Globus pallidus (tissue), 1 donor: ENCODE measurements around the gene KLHL36.
"Not testable (repeated sequence)": the region's sequence is repeated elsewhere in the genome, so short reads cannot be mapped to it uniquely, and the experiment has no call there.

ENCODE experiments used
- DNase-seq: peaks from one replicate; pipeline ENCODE4 v3.0.0-alpha.2; 2015; ENCODE audit warnings: low spot score

KLHL36 gene

DNA sequence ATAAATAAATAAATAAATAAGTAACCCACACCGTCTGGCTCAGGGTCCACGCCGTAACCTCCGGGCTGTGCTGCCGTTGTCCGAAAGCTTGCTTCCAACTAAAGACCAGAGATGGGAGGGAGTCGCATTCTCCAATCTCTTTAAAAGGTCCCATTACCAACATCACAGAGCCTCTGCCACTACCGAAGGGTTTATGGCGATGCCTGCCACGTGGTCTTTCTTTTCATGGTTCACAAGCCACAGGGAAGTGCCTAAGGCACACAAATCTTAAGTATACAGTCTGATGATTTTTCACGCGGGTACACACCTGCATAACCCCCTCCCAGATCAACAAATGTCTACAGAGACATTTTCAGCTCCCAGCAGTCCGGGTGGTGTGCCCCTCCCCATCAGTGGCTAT is 31.8 kb upstream of the KLHL36 start:
- DNase-seq = no peak

DNA sequence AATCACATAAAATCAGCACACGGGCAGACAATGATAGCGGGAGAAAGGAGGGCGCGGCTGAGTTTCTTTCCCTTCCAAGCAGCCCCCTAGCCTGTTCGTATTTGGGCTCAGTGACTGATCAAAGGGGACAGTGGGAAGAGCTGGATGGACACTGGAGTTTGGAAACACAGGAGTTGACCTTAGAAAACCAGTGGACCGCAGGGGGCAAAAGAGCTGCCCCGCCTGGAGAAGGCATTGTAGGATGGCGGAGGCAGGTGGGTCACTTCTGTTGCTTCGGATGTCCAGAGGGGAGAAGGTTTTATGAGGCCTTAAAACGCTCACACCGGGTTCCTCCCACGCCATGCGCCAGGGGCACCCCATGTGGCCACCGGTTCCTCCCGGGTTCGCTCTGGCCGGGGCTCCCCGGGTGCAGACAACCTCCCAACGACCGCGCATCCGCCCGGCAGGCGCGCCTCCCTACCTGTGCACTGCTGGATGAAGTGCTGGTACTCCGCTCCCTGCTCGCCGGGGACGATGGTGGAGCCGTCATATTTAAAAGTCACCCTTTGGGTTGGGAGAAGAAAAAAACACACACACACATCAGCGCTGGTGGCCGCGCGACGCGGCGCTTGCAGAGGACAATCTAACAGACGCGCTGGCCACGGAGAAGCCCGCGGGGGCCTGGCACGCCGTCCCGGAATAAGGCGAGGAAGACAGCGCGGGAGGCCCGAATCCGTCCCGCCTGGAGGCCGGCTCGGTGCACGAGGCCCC is 31.1 kb upstream of the KLHL36 start:
- DNase-seq = no peak

DNA sequence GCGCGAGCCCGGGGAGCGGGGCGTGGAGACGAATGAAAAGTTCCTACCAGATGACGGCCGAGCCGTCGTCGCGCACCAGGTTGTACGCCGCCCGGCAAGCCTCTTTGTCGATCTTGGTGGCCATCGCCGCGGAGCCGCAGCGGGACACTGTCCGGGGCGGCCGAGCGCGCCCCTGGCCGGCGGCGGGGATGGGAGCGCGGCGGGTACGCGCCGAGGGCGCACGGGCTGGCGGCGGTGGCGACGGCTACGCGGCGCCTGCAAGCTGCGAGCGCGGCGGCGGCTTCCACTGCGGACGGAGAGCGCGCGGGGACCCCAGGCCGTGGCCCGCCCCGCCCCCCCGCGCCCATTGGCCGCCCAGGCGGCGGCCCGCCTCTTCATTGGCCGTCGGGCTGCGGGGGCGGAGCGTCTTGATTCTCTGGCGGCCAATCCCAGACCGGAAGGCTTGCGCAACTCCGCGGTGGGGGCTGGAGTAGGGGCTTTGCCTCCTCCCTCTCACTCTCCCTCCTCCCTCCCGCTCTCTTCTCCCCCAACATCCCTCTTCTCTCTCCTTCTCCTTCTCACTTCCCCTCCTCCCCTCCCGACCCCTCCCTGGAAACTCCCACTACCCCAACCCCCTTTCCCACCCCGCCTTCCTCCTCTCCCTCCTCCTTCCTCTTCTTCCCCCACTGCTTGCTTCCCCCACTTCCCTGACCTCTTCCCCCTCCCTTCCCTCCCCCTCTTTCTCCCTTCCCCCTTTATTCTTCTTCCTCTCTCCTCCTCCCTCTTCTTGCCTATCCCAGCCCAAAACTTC is 30.3 kb upstream of the KLHL36 start, which contains the start of gene COTL1:
TSS of gene COTL1 (minus strand) at position 288 of the 790 bp plus-strand sequence. CDS start at position 124, 164 bp downstream.
- peak; percentile 94 for DNase-seq

DNA sequence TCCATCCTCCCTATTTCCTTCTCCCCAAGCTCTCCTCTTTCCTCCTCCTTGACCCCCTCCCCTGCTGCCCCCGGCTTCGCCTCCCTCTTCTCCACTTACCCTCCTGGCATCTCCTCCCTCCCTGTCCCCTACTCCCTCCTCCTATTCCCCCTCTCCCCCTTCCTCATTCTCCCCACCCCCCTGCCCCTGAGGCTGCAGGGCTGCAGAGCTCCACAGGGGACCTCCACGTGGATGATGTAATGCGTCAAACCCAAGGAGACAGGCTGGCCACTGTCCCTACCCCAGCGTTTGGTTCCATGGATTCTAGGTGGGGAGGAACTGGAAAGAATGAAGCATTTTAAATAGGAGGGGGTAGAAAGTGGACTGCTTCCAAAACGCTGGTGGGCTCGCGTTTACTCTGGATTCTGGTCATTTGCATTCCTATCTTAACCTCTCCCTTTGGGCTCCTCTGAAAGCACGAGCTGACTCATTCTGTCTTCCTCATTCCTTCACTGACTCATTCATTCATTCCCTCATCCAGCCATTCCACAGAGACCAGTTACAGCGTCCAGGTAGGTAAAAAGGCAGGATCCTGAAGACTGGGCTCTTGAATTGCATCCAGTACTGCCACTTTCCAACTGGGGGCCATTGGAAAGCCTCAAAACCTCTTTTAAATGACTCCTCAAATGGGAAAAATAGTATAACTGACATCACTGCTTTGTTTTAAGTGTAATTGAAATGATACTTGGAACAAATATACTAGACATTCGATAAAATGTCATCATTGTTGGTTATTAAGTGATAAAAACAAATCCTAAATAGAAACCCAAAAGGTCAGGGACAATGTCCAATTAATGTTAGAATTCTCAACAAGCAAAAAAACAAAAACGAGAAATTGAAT is 29.5 kb upstream of the KLHL36 start:
- no peak for DNase-seq

DNA sequence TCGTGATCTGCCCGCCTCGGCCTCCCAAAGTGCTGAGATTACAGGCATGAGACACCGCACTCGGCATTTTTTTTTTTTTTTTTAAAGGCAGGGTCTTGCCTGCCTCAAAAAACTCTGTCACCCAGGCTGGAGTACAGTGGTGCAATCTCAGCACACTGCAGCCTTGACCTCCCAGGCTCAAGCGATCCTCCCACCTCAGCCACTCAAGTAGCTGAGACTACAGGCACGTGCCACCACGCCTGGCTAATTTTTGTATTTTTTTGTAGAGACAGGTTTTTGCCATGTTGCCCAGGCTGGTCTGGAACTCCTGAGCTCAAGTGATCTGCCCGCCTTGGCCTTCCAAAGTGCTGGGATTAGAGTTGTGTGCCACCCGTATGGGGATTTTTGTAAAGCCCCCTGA is 27.4 kb upstream of the KLHL36 start:
- DNase-seq = not testable (repeated sequence)

DNA sequence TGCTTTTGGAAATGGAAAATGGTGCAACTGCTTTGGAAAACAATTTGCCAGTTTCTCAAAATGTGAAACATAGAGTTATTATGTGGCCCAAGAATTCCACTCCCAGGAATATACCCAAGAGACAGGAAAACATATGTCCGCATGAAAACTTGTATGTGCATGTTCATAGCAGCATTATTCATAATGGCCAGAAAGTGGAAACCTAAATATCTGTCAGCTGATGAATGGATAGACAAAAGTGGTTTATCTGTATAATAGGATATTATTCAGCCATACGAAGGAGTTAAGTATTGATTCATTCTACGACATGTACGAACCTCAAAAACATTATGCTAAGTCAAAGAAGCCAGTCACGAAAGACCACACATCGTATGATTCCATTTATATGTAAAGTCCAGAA is 22.8 kb upstream of the KLHL36 start:
- DNase-seq = no peak

DNA sequence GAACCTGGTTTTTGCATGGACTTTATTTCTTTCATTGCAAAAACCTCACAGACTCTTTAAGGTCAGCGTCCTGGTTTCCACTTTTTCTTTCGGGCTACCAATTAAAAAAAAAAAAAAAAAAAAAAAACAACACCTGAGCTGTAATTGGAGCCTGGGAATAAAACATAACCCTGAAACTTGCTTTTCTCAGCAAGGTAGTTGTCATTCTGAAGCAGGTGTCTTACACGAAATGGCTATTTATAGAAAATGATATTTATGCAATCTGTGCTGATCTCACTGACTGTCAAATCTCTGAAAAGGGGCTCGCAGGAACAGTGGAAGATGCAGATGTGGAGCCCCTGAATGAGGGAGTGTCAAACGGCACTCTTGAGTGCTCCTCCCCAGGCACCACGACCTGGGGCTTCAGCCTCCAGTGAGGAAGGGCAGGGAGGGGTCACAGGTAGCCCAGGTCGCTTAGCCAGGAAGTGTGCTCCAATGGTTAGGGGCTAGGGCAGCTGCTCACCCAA is 20.0 kb upstream of the KLHL36 start:
- DNase-seq = no peak

DNA sequence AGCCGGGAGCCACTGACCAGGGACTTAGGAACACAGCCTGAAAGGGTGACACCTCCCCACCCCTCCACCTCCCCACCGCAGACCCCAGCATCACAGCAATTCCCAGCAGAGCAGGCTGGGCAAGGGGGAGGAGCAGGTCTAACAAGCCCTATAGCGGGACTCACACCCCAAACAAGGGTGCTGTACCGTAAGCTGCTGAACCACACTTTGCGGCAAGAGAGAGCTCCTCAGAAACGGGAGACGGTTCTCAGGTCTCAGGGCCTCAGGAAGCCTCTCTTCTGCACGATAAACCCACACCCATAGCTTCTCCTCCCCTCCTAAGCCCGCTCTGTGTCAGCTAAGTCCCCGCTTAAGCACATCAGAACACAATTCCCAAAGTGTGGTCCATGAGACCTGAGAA is 18.7 kb upstream of the KLHL36 start:
- DNase-seq = no peak

DNA sequence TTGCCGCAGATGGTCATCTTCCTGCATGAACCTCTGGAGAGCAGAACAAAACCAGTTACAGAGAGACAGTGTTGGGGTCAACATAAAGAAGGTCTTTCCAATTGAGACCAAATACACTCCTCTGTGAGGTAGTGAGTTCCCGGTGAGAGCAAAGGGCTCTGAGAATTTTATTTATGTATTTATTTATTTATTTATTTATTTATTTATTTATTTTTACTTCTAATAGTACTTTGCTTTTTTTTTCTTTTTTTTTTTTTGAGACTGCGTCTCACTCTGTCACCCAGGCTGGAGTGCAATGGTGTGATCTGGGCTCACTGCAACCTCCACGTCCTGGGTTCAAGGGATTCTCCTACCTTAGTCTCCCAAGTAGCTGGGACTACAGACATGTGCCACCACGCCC is 18.3 kb upstream of the KLHL36 start:
- DNase-seq = no peak

DNA sequence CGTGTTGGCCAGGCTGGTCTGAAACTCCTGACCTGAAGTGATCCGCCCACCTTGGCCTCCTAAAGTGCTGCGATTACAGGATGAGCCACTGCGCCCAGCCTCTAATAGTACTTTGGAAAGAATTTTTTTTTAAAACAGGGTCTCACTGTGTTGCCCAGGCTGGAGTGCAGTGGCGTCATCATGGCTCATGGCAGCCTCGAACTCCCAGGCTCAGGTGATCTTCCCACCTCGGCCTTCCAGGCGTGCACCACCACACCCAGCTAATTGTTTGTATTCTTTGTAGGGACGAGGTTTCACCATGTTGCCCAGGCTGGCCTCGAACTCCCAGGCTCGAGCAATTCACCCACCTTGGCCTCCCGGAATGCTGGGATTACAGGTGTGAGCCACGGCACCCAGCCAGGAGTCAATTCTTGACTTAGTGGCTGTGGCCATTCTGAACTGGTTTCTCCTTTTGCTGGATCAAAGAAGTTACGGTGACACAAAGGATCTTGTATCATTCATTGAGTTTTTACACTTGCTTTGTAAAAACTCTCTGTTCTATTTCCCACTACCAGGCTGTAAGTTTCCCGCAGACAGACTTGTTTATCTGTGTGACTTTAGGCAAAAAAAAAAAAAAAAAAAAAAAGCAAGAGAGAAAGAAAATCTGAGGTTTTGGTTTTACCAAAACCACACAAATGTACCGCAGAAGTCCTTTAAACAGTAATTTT is 17.7 kb upstream of the KLHL36 start:
- no peak for DNase-seq

DNA sequence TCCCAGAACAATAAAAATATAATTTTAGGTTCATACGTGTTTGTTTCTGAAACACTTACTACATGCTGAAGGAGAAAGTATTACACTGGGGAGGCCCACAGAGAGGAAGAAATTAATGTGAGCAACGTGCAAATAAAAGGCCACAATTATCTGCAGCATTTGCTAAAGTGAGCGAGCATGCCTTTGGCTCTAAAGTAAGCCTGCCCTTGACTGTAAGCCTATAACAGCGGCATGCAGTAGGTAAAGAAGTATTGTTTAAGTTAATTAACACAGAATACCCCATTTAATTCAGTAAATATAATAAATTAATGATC is 17.2 kb upstream of the KLHL36 start:
- DNase-seq = no peak

DNA sequence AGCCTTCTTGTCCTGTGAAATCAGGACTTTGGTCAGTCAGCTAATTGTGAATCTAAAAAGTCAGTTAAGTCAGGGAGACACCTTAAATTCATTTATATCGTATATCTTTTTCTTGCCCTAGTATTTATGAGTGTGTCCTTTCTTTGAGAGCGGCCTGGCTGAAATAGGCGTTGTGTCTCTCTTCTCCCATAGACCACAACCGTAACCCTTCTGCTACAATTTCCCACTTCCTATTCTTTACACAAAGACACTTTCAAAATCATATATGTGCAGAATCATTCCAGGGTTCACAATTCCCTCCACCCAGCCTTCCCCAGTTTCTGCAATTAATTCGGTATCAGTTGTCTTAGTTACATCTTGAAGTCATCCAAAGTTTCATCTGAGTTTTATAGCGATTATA is 16.4 kb upstream of the KLHL36 start:
- DNase-seq = no peak

DNA sequence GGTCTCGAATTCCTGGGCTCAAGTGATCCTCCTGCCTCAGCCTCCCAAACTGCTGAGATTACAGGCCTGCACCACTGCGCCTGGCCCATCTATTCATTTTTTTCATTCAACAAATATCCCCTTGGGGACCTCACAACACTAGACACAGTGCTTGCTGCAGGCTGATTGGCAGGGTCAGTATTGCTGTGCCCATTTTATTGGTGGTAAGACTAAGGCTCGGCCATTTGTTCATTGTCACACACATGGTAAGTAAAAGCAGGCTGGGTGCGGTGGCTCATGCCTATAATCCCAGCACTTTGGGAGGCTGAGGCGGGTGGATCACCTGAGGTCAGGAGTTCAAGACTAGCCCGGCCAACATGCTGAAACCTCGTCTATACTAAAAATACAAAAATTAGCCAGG is 15.4 kb upstream of the KLHL36 start:
- not testable (repeated sequence) for DNase-seq

DNA sequence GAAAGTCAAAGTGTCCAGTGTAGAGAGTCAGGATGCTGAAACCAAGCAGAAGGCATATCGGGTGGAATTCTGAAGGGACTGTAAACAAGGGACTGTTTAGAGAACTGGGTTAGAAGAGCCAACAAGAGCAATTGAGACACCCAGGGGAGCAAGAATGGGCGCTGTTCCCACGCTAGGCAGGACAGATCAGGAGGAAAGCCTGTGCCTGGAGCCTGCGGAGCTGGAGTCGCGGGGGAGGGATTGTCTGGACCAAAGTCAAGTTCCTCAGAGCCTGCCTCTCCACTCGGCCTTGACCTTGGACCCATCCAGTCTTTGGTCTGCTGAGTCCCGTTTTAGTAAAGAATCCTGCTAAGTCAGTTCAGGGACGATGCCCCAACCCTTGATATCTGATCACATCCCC is 14.7 kb upstream of the KLHL36 start:
- DNase-seq = no peak

DNA sequence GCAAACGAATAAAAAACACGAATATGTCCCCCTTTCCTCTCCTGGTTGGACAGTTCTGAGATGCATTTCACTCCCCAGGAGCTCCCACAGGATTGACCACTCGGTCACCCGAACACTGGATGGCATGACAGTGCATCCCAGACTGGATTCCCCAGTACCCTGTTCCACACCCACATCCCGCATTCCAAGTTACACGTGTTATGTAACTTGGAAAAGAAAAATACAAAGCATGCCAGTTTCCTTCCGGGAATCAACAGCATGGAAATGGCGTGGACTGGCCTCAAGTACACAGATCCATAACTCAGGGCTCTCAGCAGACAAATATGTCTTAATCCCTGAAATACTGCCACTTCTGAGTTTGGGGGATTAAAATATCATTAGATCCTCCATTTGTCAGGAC is 12.6 kb upstream of the KLHL36 start:
- no peak for DNase-seq

DNA sequence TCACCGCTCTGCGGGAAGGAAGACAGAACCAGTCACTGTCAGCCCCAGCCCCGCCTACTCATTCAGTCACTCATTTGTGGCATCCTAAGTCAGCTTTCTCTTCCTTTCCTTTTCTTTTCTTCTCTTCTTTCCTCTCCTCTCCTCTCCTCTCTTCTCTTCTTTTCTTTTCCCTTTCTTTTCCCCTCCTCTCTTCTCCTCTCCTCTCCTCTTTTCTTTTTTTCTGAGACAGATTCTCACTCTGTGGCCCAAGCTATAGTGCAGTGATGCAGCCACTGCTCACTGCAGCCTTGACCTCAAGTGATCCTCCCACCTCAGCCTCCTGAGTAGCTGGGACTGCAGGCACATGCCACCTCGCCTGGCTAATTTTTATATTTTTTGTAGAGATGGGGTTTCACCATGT is 10.6 kb upstream of the KLHL36 start:
- DNase-seq = no peak

DNA sequence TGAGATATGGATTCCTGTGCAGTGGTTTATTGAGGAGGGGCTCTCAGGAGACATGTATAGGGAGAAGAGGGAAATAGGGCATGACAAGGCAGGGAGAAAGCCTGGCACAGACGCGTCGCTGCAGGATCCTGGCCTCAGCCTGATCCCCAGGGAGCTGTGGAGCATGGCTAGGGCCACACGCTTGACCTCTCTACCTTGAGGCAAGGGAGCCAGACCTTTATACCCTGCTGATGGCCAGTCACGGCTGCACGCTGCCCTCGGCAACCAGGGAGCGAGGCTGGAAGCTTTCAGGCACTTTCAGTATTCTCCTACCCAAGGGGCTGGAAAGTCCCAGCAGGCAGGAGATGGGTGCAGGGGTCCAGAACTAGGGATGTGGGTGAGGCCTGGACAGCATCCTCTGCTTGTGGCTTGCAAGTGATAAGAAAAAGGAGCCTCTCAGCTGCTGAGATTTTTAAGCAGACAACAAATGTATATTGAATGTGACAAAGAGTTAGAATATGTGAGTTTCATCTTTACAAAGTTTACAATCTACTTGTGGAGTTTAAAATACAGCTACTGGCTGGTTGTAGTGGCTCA is 10.0 kb upstream of the KLHL36 start:
- DNase-seq = no peak

DNA sequence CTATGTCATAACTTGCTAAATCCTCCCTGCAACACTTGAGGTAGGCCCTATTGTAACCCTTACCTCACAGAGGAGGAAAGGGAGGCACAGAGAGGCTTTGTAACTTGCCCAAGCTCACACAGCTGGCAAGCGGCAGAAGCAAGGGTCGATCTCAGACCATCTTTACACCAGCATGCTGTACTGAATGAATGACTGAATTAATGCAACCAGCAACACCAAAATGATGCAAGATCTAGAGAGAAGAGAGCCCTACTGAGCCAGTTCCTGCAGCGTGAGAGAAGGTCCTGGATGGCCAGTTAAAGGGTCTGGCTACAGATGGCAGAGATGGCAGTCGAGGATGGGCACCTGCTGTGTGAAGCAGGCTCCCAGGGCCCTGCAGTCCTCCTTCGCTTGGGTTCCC is 8.2 kb upstream of the KLHL36 start:
- DNase-seq = no peak

DNA sequence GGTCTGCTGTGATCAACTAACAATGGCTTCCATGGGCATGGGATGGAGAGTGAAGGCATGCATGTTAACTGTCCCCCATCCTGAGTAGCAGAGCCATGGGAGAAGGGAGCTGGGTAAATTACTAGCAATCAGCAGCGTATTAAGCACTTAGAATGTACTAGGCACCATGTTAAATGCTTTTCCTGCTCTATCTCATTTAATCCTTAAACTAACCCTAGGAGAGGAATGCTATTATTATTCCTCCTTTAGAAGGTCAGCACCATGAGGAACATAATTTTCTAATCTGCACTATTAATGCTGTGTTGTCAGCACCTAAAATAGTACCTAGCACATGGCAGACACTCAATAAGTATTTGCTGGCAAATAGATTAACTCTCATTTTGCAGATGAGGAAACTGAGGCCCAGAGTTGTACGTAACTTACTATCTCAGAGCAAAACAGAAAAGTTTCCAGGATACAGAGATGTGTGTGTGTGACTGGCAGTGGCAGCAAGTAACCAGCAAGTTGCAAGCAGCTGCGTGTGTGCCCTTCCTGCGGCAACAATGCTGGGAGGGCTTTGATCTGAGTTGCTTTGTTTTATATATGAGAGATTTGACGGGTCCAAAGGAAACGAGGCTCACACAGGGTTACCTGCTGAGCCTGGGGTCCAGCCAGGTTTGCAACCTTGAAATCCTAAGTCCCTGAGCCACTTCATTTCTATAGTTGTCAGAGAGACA is 6.5 kb upstream of the KLHL36 start:
- DNase-seq = no peak

DNA sequence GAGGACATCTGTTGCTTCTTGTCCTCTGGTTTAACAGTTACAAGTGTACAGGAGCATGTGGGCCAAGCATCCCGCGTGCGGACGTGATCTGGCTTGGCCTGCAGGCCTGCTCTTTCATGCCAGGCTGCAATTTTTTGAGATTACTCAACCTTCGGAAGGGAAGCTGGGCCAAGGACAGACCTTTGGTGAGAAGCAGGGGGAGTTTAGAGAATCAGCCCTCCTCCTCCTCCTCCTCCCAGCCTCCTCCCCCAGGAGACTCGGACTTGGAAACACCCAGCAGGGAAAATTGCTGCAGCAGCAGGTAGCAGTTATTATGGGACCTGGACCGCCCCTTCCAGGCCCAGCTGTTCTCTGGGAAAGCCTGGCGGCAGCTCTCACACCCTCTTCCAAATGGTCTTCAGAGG is 5.1 kb upstream of the KLHL36 start:
- DNase-seq = no peak

DNA sequence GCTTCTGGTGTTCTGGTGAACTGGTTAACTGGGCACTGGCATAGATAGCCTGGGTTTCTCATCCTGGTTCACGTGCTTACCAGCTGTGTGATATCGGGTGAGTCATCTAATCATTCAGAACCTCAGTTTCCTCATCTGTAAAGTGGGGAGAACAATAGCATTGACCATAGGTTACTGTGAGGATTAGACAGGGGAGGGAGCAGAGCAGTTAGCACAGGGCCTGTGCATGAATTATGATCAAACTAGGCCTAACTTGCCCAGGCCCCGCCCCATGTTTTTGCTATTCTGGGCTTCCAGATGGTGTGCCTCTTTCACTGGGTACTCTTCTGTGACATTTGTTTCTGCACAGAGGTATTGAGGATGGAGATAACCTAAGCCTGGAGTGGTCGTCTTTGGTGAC is 4.6 kb upstream of the KLHL36 start:
- DNase-seq = no peak
